GM23248 (cell line): ENCODE data around the gene EVA1C. TPM values are rescaled to one million over a fixed set of nuclear protein-coding genes. Genes with fewer than 3 reads are reported as not detected.
A peak's percentile ranks its signal among the peaks of the same experiment; 100 is the strongest.

Source experiments
- DNase-seq: peaks from one replicate; pipeline ENCODE4 v3.0.0-alpha.2; 2015
- H2AFZ ChIP-seq: fragments of 200-600 bp; sonication (generic); 2 replicates; pipeline ENCODE4 v1.6.1; 2016; ENCODE audit warnings: antibody characterized with exemption
- H3F3A ChIP-seq: fragments of 200-600 bp; sonication (generic); 2 replicates; pipeline ENCODE4 v1.6.1; 2016; ENCODE audit warnings: mild to moderate bottlenecking, antibody characterized with exemption, mixed run types; ENCODE audit not compliant: insufficient read depth
- H3K27ac ChIP-seq: fragments of 200-600 bp; sonication (generic); 2 replicates; pipeline ENCODE4 v1.5.1; 2016; ENCODE audit warnings: mild to moderate bottlenecking
- H3K27me3 ChIP-seq: fragments of 200-600 bp; sonication (generic); replicated peaks from 2 replicates; pipeline ENCODE4 v1.6.1; 2016; ENCODE audit warnings: mild to moderate bottlenecking; ENCODE audit not compliant: insufficient read depth
- H3K36me3 ChIP-seq: fragments of 200-600 bp; sonication (generic); 2 replicates; pipeline ENCODE4 v1.6.1; 2016; ENCODE audit warnings: low read depth, mild to moderate bottlenecking
- H3K4me1 ChIP-seq: fragments of 200-600 bp; sonication (generic); 2 replicates; pipeline ENCODE4 v1.6.1; 2016; ENCODE audit warnings: mild to moderate bottlenecking; ENCODE audit not compliant: insufficient read depth
- H3K4me2 ChIP-seq: fragments of 200-600 bp; sonication (generic); one replicate; pipeline ENCODE4 v1.6.1; 2016; ENCODE audit warnings: mild to moderate bottlenecking; ENCODE audit not compliant: unreplicated experiment
- H3K4me3 ChIP-seq: fragments of 200-600 bp; sonication (generic); 2 replicates; pipeline ENCODE4 v1.5.1; 2016; ENCODE audit warnings: mild to moderate bottlenecking
- H3K79me2 ChIP-seq: fragments of 200-600 bp; sonication (generic); 2 replicates; pipeline ENCODE4 v1.6.1; 2016; ENCODE audit warnings: mild to moderate bottlenecking; ENCODE audit not compliant: insufficient read depth
- H3K9ac ChIP-seq: fragments of 200-600 bp; sonication (generic); 2 replicates; pipeline ENCODE4 v1.6.1; 2016; ENCODE audit warnings: mild to moderate bottlenecking
- H3K9me2 ChIP-seq: fragments of 200-600 bp; sonication (generic); 2 replicates; pipeline ENCODE4 v1.6.1; 2016; ENCODE audit warnings: mixed run types, mild to moderate bottlenecking, moderate library complexity; ENCODE audit not compliant: insufficient read depth
- H3K9me3 ChIP-seq: fragments of 200-600 bp; sonication (generic); one replicate; pipeline ENCODE4 v1.6.1; 2017; ENCODE audit warnings: low read depth
- H4K20me1 ChIP-seq: fragments of 200-600 bp; sonication (generic); 2 replicates; pipeline ENCODE4 v1.6.0; 2016; ENCODE audit not compliant: insufficient read depth
- EZH2 ChIP-seq: fragments of 200-600 bp; sonication (generic); IDR thresholded peaks from 2 replicates; pipeline ENCODE4 v1.6.1; 2018; ENCODE audit warnings: antibody characterized with exemption, mild to moderate bottlenecking; ENCODE audit not compliant: insufficient read depth, poor library complexity, severe bottlenecking
- EZH2phosphoT487 ChIP-seq: fragments of 200-600 bp; sonication (generic); IDR thresholded peaks from 2 replicates; pipeline ENCODE4 v1.6.1; 2018; ENCODE audit warnings: antibody characterized with exemption, moderate library complexity, mild to moderate bottlenecking, low read depth; ENCODE audit not compliant: insufficient read depth
- WGBS, 2 experiments: methylation state at CpG; one replicate each; pipeline ENCODE4 v1.1.6; 2015 to 2017; ENCODE audit warnings: low lambda C conversion rate in 2 of 2, low coverage in 1 of 2; ENCODE audit errors: missing lambda C conversion rate in 2 of 2; 5-methylcytosine and 5-hydroxymethylcytosine counted together
- in situ Hi-C: fragments of 300-500 bp; cut with MboI; formaldehyde crosslinking; loops from 2 replicates; pipeline ENCODE4 v1.15.0; 2020
- polyA plus RNA-seq: library from polyadenylated mRNA; unstranded; fragments of >200 nt; fragmentation: Nextera tagmentation; extraction: Ambion mirVana; gene quantifications from 2 replicates; pipeline ENCODE4 v1.2.1, GENCODE V29; 2016
- total RNA-seq: library from RNA; depleted of rRNA; stranded (reverse); fragments of >200 nt; shearing (Covaris generic); gene quantifications from 2 replicates; pipeline ENCODE4 v1.2.3, GENCODE V29; 2014

EVA1C gene
- total and polyA plus RNA-seq, 2 experiments from 2014 or later: 1.9 to 2.2 TPM

DNA sequence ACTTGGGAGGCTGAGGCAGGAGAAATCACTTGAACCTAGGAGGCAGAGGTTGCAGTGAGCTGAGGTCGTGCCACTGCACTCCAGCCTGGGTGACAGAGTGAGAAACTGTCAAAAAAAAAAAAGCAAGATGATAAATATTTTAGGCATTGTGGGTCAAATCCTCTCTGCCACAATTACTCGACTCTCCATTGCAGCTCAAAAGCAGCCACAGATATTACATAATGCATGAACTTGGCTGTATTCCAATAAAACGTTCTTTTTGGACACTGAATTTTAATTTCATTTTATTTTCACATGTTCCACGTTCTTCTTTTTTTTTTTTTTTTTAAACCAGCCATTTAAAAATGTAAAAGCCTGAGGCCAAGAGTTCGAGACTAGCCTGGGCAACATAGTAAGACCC, 103.4 kb downstream of the EVA1C start:
- H3K4me3 ChIP-seq: no peak overlapping the region
- H3K27me3 ChIP-seq: no peaks in the 10 kb centered on the region
- peaks cover 10% of the 10 kb centered on the region for H3K4me1 ChIP-seq
- no peak for TF ChIP-seq EZH2phosphoT487
- TF ChIP-seq EZH2: no peak
- H3F3A ChIP-seq: peaks cover 14% of the 10 kb centered on the region
- no peaks in the 10 kb centered on the region for H3K9me2 ChIP-seq
- no peak overlapping the region for H2AFZ ChIP-seq
- H3K9ac ChIP-seq: no peak overlapping the region; the same call in 1 of the 2 replicates
- no peaks in the 10 kb centered on the region for H3K36me3 ChIP-seq
- H3K9me3 ChIP-seq: no peaks in the 10 kb centered on the region
- H3K27ac ChIP-seq: peak overlapping the region; percentile 84
- in situ Hi-C loops: no loop called here
- no peaks in the 10 kb centered on the region for H3K79me2 ChIP-seq
- WGBS, 2 experiments: 30 to 39% methylated on average over 5 of the region's 5 CpGs
- H3K4me2 ChIP-seq: no peak overlapping the region
- DNase-seq: peak; percentile 45
- no peaks in the 10 kb centered on the region for H4K20me1 ChIP-seq

DNA sequence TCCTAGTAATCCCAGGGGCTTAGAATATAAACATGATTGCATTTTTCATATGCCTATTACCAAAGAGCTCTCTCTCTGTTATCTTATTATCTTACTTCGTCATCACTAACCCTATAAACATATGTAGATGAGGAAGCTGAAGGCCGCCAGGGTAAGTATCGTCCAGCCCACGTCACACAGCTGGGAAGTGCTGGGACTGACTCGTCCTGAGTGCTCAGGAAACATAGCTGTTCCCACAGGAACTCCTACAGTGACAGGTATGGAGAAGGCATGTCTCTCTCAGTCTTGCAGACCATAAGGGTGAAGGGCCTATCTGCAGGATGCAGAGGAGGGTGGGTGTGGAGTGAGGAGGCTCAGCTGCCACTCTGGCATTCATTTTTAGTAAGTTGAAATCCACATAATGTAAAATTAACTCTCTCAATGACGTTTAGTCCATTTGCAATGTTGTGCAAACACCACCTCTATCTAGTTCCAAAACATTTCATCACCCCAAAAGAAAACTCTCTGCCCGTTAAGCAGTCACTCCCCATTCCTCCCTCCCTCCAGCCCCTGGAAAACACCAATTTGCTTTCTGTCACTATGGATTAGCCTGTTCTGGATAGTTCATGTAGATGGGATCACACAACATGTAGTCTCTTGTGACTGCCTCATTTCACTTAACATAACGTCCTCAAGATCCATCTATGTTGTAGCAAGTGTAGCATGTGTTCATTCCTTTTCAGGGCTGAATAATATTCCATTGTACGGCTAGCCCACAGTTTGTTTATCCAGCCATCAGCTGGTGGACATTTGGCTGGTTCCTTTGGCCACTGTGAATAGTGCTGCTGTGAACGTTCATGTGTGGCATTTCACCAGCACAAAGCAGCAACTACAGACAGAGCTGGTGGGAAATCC, 104.5 kb downstream of the EVA1C start:
- no peaks in the 10 kb centered on the region for H3K9me2 ChIP-seq
- no peak overlapping the region for H3K4me3 ChIP-seq
- no peaks in the 10 kb centered on the region for H3K9me3 ChIP-seq
- no peaks in the 10 kb centered on the region for H3K27me3 ChIP-seq
- no peaks in the 10 kb centered on the region for H4K20me1 ChIP-seq
- H2AFZ ChIP-seq: no peak overlapping the region
- H3K9ac ChIP-seq: peak overlapping the region; percentile 73
- TF ChIP-seq EZH2phosphoT487 (no peak), EZH2 (no peak)
- no peaks in the 10 kb centered on the region for H3K36me3 ChIP-seq
- H3K4me1 ChIP-seq: peaks cover 20% of the 10 kb centered on the region
- H3F3A ChIP-seq: peaks cover 22% of the 10 kb centered on the region
- peak; percentile 98 for DNase-seq
- in situ Hi-C loops: no loop called here
- H3K4me2 ChIP-seq: peak overlapping the region; percentile 29
- 35 to 36% methylated on average over 10 of the region's 10 CpGs for WGBS, 2 experiments
- peak overlapping the region; percentile 84 for H3K27ac ChIP-seq
- H3K79me2 ChIP-seq: no peaks in the 10 kb centered on the region

DNA sequence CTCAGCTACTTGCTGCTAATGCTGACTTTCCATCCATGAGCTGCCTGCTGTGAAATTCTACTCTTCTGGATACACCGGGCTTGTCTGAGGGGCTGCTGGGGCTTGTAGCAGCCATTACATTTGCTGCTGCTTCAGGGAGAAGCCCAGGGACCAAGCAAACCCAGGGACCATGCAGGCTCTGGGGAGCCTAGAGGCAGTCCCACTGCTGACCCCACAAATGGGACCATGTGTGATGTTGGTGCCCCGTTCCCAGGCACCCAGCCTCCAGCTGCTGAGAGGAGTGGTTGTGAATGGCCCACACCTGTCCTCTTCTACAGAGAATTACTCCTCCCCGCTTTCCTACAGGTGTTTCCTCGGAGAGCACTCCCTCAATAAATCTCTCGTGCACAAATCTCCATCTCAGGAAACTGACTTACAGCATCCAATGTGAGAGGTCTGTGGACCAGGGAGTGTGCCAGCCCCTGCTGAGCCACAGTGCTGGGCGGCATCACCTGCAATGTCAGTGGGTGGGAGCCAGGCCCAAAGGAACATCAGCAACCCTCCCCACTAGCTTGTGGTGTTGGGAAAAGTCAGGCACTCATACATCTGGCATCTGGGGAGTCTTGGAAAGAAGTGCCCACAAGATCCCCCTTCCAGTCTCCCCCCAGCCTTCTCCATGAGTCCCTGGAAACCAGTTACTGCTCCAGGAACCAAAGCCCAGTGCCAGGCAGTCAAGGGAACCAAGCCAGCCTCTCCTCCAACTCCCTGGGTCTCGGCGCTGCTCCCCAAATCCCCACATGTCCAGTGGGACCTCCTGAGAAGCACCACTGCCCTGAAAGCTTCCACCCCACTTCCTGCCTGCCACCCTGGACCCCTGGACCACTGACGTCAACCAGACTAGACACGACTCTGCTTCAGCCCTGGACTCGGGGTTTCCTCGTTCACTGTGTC, 107.7 kb downstream of the EVA1C start:
- H3K9me3 ChIP-seq: no peaks in the 10 kb centered on the region
- in situ Hi-C loops: no loop called here
- peak overlapping the region; percentile 78 for H3K9ac ChIP-seq
- no peaks in the 10 kb centered on the region for H3K27me3 ChIP-seq
- peaks cover 38% of the 10 kb centered on the region for H3F3A ChIP-seq
- peaks cover 36% of the 10 kb centered on the region for H3K4me1 ChIP-seq
- H3K36me3 ChIP-seq: no peaks in the 10 kb centered on the region
- H3K4me2 ChIP-seq: peak overlapping the region; percentile 69
- no peaks in the 10 kb centered on the region for H3K9me2 ChIP-seq
- no peak for DNase-seq
- TF ChIP-seq EZH2phosphoT487 (no peak), EZH2 (no peak)
- H4K20me1 ChIP-seq: no peaks in the 10 kb centered on the region
- peak overlapping the region; percentile 96 for H3K27ac ChIP-seq
- no peak overlapping the region for H2AFZ ChIP-seq
- H3K4me3 ChIP-seq: no peak overlapping the region
- H3K79me2 ChIP-seq: no peaks in the 10 kb centered on the region
- WGBS, 2 experiments: 86 to 89% methylated on average over 12 of the region's 12 CpGs
